KMS-11 (cell line): Measurements from ENCODE around the gene FEM1C.

Source experiments
- H2AFZ ChIP-seq: fragments of 200-600 bp; sonication (generic); 2 replicates; pipeline ENCODE4 v1.6.1; 2016; ENCODE audit warnings: antibody characterized with exemption, mixed run types, low read depth
- H3K27ac ChIP-seq: fragments of 200-600 bp; sonication (generic); 2 replicates; pipeline ENCODE4 v1.6.1; 2016; ENCODE audit warnings: mild to moderate bottlenecking, mixed run types
- H3K27me3 ChIP-seq: fragments of 200-600 bp; sonication (generic); 2 replicates; pipeline ENCODE4 v1.6.1; 2017; ENCODE audit warnings: mild to moderate bottlenecking, low read depth, mixed run types, moderate library complexity; ENCODE audit not compliant: insufficient read depth
- H3K36me3 ChIP-seq: fragments of 200-600 bp; sonication (generic); 2 replicates; pipeline ENCODE4 v1.6.1; 2017; ENCODE audit warnings: mild to moderate bottlenecking, mixed run types; ENCODE audit not compliant: insufficient read depth
- H3K4me1 ChIP-seq: fragments of 200-600 bp; sonication (generic); 2 replicates; pipeline ENCODE4 v1.6.1; 2016; ENCODE audit warnings: mild to moderate bottlenecking, low read depth, mixed run types; ENCODE audit not compliant: poor library complexity, severe bottlenecking
- H3K4me2 ChIP-seq: fragments of 200-600 bp; sonication (generic); 2 replicates; pipeline ENCODE4 v1.7.0; 2016; ENCODE audit warnings: mild to moderate bottlenecking, mixed run types
- H3K4me3 ChIP-seq: fragments of 200-600 bp; sonication (generic); IDR thresholded peaks from 2 replicates; pipeline ENCODE4 v1.6.1; 2017; ENCODE audit warnings: low read depth, low read length, mixed read lengths; ENCODE audit not compliant: insufficient read depth
- H3K79me2 ChIP-seq: fragments of 200-600 bp; sonication (generic); 2 replicates; pipeline ENCODE4 v1.6.1; 2016; ENCODE audit warnings: low read depth, mixed run types; ENCODE audit not compliant: insufficient read depth
- H3K9ac ChIP-seq: fragments of 200-600 bp; sonication (generic); 2 replicates; pipeline ENCODE4 v1.6.1; 2016; ENCODE audit warnings: mild to moderate bottlenecking, mixed run types
- H4K20me1 ChIP-seq: fragments of 200-600 bp; sonication (generic); 2 replicates; pipeline ENCODE4 v1.6.1; 2016; ENCODE audit warnings: mild to moderate bottlenecking, mixed run types; ENCODE audit not compliant: insufficient read depth
- TF ChIP-seq, protein P1 (sequence below): fragments of 200-600 bp; sonication (generic); conservative IDR thresholded peaks from 2 replicates; pipeline ENCODE4 v1.6.1; 2017; ENCODE audit warnings: low read depth, mild to moderate bottlenecking, antibody characterized with exemption, low read length, moderate library complexity, mixed read lengths

Gene FEM1C

DNA sequence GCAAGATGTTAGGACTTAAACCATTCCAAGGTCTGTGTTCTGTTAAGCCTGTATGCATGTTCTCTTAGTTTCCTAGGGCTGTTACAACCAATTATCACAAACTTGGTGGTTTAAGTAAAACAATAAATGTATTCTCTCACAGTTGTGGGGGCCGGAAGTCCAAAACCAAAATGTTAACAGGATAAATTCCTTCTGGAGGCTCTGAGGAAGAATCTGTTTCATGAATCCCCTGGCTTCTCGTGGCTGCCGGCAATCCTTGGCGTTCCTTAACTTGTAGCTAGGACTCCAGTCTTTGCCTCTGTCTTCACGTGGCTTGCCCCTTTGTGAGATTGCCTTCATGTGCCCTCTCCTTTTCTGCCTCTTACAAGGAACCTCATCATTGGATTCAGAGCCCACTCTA, 30.4 kb downstream of the FEM1C start:
- TF ChIP-seq, protein P1, sequence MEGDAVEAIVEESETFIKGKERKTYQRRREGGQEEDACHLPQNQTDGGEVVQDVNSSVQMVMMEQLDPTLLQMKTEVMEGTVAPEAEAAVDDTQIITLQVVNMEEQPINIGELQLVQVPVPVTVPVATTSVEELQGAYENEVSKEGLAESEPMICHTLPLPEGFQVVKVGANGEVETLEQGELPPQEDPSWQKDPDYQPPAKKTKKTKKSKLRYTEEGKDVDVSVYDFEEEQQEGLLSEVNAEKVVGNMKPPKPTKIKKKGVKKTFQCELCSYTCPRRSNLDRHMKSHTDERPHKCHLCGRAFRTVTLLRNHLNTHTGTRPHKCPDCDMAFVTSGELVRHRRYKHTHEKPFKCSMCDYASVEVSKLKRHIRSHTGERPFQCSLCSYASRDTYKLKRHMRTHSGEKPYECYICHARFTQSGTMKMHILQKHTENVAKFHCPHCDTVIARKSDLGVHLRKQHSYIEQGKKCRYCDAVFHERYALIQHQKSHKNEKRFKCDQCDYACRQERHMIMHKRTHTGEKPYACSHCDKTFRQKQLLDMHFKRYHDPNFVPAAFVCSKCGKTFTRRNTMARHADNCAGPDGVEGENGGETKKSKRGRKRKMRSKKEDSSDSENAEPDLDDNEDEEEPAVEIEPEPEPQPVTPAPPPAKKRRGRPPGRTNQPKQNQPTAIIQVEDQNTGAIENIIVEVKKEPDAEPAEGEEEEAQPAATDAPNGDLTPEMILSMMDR: no peak
- Histone ChIP-seq H2AFZ (no peak overlapping the region), H4K20me1 (no peaks in the 10 kb centered on the region), H3K4me3 (no peak overlapping the region), H3K9ac (no peak overlapping the region), H3K4me1 (no peaks in the 10 kb centered on the region), H3K27ac (no peak overlapping the region), H3K79me2 (no peaks in the 10 kb centered on the region), H3K4me2 (no peak overlapping the region), H3K36me3 (no peaks in the 10 kb centered on the region), H3K27me3 (no peaks in the 10 kb centered on the region)

DNA sequence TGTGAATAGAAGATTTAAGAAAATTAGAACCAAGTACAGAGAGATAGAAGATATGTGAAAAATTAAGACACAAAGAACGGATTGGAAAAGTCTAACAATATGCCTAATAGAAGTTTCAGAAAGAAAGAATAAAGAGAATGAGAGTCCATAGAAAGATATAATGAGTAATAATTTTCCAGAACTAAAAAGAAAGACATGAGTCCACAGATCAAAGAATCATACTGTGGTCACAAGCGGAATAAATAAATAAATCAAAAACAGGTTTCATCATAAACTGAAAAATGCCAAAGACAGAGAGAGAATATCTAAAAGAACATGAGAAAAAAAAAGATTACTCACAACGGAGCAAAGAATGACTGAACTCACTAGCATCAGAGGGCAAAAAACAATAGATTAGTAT, 32.9 kb downstream of the FEM1C start:
- TF ChIP-seq, protein P1: no peak
- Histone ChIP-seq H3K79me2 (no peaks in the 10 kb centered on the region), H3K4me2 (no peak overlapping the region), H3K36me3 (no peaks in the 10 kb centered on the region), H3K27ac (no peak overlapping the region), H3K9ac (no peak overlapping the region), H3K4me3 (no peak overlapping the region), H4K20me1 (no peaks in the 10 kb centered on the region), H3K27me3 (no peaks in the 10 kb centered on the region), H3K4me1 (no peaks in the 10 kb centered on the region), H2AFZ (no peak overlapping the region)

DNA sequence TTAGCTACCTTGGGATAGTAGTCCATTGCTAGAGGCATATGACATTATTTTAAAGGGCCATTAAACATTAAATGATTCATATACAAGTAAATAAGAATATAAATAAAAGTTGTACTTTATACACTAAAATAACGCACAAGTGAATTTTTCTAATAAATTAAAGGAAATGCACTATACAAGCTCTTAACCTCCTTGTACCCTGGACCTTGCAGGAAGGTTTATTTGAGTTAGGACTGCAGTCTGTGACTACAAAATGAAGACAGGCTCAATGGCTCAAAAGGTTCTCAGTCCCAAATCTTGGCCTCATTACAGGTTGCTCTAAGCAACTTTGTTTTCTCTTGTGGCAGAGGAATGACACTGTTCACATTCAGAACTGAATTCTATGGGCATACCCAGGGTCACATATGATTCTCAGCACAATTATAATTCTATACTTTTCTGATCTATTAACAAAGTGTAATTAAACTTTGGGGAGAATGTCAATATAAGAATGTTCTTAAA, 34.4 kb downstream of the FEM1C start:
- no peak overlapping the region for H3K9ac ChIP-seq
- no peak overlapping the region for H3K4me3 ChIP-seq
- TF ChIP-seq, protein P1: no peak
- no peaks in the 10 kb centered on the region for H3K4me1 ChIP-seq
- H3K79me2 ChIP-seq: no peaks in the 10 kb centered on the region
- H4K20me1 ChIP-seq: no peaks in the 10 kb centered on the region
- H3K4me2 ChIP-seq: no peak overlapping the region
- H3K27ac ChIP-seq: no peak overlapping the region
- H3K36me3 ChIP-seq: no peaks in the 10 kb centered on the region
- no peaks in the 10 kb centered on the region for H3K27me3 ChIP-seq
- H2AFZ ChIP-seq: no peak overlapping the region

DNA sequence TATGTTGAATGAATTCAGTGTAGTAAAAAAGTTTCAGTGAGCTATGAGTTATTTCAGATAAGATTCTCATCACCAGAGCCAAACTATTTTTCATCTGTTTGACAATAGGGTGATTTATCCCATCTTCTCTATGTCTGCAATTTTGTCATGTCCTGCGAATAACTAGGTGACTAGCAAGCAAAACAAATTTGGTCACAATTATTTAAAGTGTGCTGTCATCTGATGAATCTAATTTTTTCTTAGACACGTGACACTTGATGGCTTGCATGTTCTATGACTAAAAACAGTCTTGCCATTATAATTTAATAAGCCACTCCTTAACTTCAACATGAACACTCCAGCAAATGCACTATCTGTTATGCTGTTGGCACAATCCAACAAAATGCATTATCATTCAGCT, 35.0 kb downstream of the FEM1C start:
- Histone ChIP-seq H3K4me1 (no peaks in the 10 kb centered on the region), H3K36me3 (no peaks in the 10 kb centered on the region), H3K4me3 (no peak overlapping the region), H3K27ac (no peak overlapping the region), H2AFZ (no peak overlapping the region), H3K4me2 (no peak overlapping the region), H3K79me2 (no peaks in the 10 kb centered on the region), H3K27me3 (no peaks in the 10 kb centered on the region), H3K9ac (no peak overlapping the region), H4K20me1 (no peaks in the 10 kb centered on the region)
- TF ChIP-seq, protein P1: no peak
